Omental fat pad (tissue), 4 donors: ENCODE results near the gene SMYD1. TPM values are rescaled to one million over a fixed set of nuclear protein-coding genes. Genes with fewer than 3 reads are reported as not detected.

Source experiments
- ATAC-seq: fragments of 150-250 bp; one replicate; pipeline ENCODE4 v1.9.1; 2016; ENCODE audit warnings: mild to moderate bottlenecking, moderate library complexity; ENCODE audit not compliant: low FRiP score
- DNase-seq: peaks from one replicate; pipeline ENCODE4 v3.0.0-alpha.2; 2019; ENCODE audit warnings: low spot score
- CTCF ChIP-seq, 3 donors: fragments of 450-650 bp; IDR thresholded peaks; one replicate each; pipeline ENCODE4 v1.5.1; 2016 to 2017; ENCODE audit warnings: antibody characterized with exemption in 3 of 3, mild to moderate bottlenecking in 3 of 3, moderate library complexity in 2 of 3
- total RNA-seq, 4 donors: library from RNA; depleted of rRNA; stranded (reverse); fragments of >200 nt; gene quantifications; one replicate each; pipeline ENCODE4 v1.1.0, GENCODE V29; 2016

SMYD1 gene
- total RNA-seq, 4 donors from 2014 or later, result not detected

GRCh38 chr2:88116669-88117432 lies 49.2 kb downstream of the SMYD1 start:
- DNase-seq, result no peak
- no peak for ATAC-seq
- no peak for TF ChIP-seq CTCF (IDR thresholded peaks at IDR 0.05)

- no peak for TF ChIP-seq CTCF (IDR thresholded peaks at IDR 0.05)
- no peak for ATAC-seq
- DNase-seq, result no peak
These were observed 50.3 kb downstream of the SMYD1 start for GRCh38 chr2:88117973-88118372.

- ATAC-seq, result no peak
- no peak for DNase-seq
- TF ChIP-seq CTCF (IDR thresholded peaks at IDR 0.05), result no peak
These were observed 54.1 kb downstream of the SMYD1 start for GRCh38 chr2:88121678-88122077.

- no peak for TF ChIP-seq CTCF (IDR thresholded peaks at IDR 0.05)
- no peak for ATAC-seq
- no peak for DNase-seq
These were observed 54.7 kb downstream of the SMYD1 start for GRCh38 chr2:88122141-88122884.

GRCh38 chr2:88123164-88123974 lies 55.7 kb downstream of the SMYD1 start:
- TF ChIP-seq CTCF (IDR thresholded peaks at IDR 0.05), result no peak
- ATAC-seq, result no peak

GRCh38 chr2:88123975-88124917 lies 56.6 kb downstream of the SMYD1 start:
- no peak for DNase-seq
- no peak for TF ChIP-seq CTCF (IDR thresholded peaks at IDR 0.05)
- no peak for ATAC-seq

More at GRCh38 chr2:88123164-88123974, 55.7 kb downstream of the SMYD1 start:
- no peak for DNase-seq
